Stromal cell of bone marrow (primary cell): Measurements from ENCODE around the gene TSBP1.
"Not testable (repeated sequence)": the region's sequence is repeated elsewhere in the genome, so short reads cannot be mapped to it uniquely, and the experiment has no call there.

Source experiments
- DNase-seq: peaks from one replicate; pipeline ENCODE4 v3.0.0-alpha.2; 2012; ENCODE audit warnings: low read depth

Gene TSBP1

DNA sequence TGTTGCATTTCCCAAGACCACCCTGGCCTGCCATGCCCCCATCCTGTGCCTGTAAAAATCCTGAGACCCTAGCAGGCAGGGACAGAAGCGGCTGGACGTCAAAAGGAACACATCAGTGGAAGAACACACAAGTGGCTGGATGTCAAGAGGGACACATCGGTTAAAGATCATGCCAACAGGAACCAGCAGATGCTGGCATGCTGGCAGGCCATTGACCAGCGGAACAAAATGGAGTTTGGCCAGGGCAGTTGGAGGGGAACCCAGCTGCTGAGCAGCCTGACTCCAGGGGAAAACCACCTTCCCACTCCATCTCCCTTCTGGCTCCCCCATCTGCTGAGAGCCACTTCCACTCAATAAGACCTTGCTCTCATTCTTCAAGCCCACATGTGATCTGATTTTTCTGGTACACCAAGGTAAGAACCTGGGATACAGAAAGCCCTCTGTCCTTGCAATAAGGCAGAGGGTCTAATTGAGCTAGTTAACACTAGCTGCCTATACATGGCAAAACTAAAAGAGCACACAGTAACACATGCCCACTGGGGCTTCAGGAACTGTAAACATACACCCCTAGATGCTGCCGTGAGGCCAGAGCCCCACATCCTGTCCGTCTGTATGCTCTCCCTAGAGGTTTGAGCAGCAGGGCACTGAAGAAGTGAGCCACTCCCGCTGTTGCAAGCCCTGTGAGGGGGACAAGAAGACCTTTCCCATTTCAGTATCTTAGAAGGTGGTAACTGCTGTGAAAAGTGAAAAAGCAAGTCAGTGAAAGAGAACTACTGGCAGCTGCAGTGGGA lies 4.2 kb upstream of the TSBP1 start:
- no peak for DNase-seq

- no peak for DNase-seq
Observed at GRCh38 chr6:32371229-32371628, 474 bp downstream of the TSBP1 start.

DNA sequence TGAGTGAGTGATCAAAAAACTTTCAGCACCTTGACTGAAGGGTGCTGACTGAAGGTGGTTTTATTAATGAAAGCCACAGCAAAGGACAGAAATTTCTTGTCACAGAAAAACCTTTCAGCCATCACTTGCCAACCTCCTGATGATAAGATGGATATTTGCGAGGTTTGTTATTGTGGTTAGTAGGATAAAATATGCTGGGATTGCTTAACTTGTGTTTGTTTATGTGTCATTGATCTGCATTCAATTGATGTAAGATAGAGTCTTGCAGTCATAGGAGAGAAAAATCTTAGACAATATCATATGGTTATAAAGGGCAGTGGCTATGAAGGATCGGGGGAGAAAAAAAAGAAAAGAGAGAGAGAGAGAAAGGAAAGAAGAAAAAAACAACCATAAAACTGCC lies 1.2 kb downstream of the TSBP1 start:
- no peak for DNase-seq

DNA sequence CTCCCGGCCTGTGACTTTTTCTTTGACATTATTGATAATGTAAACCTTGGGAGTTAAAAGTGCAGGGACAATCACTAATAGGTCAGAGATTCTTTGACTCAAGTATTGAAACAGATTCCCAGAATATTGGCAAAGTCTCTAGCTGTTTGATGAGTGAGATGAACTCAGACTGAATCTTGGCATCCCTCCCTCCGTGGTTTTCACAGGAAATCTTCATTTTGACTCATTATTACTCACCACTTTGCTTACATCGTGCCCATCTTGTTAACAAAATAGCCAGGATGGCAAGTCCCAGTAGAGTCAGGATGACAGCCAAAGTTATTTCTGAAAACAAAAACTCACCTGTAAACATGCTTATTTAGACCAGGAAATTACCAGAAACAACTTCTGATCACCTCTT lies 2.0 kb downstream of the TSBP1 start:
- peak; percentile 92 for DNase-seq

DNA sequence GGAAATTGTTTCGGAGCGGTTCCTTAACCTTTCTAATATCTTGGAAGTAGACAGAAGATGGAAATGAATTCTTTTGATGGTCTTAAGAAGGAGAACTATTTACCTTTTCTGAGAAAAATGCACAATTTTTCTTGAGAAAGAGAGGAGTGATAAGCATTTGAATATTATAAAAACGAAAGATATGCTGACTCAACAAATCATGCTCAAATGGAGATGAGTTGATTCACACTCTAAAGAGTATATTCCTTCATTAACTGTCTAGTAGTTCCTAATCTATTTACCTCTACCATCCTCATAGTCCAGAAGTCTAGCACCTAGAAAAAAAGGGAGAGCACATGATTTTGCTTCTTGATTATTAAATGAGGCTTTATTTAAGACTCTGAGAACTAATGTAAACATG lies 4.1 kb downstream of the TSBP1 start:
- no peak for DNase-seq

- DNase-seq, result not testable (repeated sequence)
Observed at GRCh38 chr6:32359225-32359624, 12.5 kb downstream of the TSBP1 start.

DNA sequence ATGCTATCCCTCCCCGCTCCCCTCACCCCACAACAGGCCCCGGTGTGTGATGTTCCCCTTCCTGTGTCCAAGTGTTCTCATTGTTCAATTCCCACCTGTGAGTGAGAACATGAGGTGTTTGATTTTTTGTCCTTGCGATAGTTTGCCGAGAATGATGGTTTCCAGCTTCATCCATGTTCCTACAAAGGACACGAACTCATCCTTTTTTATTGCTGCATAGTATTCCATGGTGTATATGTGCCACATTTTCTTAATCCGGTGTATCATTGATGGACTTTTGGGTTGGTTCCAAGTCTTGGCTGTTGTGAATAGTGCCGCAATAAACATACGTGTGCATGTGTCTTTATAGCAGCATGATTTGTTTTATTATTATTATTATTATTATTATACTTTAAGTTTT lies 13.2 kb downstream of the TSBP1 start:
- DNase-seq, result not testable (repeated sequence)

GRCh38 chr6:32355018-32355417 lies 16.7 kb downstream of the TSBP1 start:
- no peak for DNase-seq

GRCh38 chr6:32353348-32353747 lies 18.4 kb downstream of the TSBP1 start:
- DNase-seq, result no peak

DNA sequence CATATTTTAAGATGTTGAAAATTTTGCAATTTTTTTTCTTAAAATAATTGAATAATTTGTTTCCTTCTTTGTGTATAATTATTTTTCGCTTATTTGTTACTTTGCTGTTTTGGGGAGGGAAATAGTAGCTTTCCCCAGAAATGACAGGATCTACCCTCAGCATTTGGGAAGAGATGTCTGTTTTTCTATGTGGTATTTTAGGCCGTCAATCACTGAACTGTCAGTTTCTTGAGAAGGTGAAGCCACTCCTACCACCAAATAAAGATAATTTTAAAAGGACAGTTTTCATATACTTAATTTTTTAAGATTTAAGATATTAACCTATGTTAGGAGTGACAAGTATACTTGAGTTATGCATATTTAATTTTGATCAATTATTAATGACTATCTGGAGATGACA lies 31.5 kb downstream of the TSBP1 start:
- DNase-seq, result no peak

DNA sequence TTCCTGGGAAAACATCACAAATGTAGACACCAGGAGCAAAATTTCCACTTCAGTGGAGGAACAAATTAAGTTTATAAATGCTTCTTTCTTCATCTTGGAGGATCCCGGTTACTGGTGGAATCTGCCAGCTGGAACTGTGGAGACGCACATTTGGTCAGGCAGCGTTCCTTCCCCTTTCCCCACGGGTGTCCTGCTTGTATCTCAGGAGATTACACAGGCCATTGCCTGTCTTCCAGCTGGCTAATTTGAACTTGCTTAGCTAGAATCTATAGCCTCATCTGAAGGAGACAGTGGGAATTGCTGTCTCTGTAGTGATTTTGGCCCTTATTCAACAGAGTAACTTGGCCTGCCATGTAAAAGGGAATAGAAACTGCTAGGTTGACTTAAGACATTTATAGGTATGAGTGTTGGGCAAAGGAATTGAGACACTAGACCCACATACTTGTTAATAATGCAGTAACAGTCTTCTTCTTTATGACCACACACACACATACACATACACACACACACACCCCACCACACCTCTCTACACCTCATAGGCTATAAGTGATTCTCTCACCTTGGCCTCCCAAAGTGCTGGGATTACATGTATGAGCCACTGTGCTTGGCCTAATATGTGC lies 34.4 kb downstream of the TSBP1 start:
- DNase-seq, result no peak

DNA sequence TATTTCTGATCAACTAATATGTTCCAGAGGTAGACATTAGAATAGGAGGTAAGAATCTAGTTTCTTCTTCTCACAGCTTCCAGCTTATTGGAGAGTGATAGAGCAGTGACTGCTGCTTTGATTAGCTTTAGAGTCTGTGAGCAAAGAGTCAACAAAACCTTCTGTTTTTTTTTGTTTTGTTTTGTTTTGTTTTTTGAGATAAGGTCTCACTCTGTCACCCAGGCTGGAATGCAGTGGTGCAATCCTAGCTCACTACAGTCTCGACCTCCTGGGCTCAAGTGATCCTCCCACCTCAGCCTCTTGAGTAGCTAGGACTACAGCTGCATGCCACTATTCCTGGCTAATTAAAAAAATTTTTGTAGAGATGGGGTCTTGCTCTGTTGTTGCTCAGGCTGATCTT lies 39.3 kb downstream of the TSBP1 start:
- DNase-seq, result no peak

- no peak for DNase-seq
Observed at GRCh38 chr6:32329141-32329540, 42.6 kb downstream of the TSBP1 start.

GRCh38 chr6:32327103-32327502 lies 44.6 kb downstream of the TSBP1 start:
- no peak for DNase-seq

DNA sequence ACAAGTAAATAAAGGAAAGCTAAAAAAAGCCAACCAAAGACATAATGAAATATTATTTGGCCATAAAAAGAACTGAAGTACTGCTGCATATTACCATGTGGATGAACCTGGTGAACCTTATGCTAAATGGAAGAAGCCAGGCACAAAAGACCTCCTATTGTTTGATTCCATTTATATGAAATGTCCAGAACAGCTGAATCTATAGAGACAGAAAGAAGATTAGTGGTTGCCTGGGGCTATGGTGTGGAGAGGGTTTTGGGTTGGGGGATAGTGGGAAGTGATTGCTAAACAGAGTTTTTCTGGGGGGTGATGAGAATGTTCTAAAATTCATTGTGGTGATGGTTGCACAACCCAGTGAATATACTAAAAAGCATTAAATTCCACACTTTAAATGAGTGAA lies 53.2 kb downstream of the TSBP1 start:
- no peak for DNase-seq

- no peak for DNase-seq
Observed at GRCh38 chr6:32317541-32317940, 54.2 kb downstream of the TSBP1 start.

DNA sequence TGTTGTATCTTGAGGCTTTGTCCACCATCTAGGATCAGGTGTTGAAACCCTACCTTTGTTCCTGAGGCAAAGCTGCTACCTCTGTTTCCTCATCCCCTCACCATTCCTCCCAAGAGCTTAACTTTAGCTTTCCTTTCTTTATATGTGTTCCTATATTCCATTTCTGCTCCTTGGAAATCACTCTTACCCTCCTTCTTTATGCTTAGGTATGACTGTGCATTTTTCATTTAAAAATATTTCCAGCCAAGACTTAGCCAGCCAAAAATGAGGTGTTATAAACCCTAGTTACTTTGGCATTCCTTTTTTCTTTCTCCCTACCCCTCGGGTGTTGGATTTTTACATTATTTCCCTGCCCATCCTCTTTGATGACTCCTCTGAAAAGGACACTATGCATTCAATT lies 57.7 kb downstream of the TSBP1 start:
- no peak for DNase-seq

- peak; percentile 0 for DNase-seq
Observed at GRCh38 chr6:32298632-32299336, 72.9 kb downstream of the TSBP1 start.

DNA sequence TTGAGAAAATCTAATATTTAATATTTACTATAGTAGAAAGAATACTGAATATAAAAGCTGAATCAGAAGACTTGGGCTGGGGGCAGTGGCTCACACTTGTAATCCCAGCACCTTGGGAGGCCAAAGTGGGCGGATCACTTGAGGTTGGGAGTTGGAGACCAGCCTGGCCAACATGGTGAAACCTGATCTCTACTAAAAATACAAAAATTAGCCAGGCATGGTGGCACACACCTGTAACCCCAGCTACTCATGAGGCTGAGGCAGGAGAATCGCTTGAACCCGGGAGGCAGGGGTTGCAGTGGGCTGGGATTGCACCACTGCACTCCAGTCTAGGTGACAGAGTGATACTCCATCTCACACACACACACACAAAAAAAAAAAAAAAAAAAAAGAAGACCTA lies 76.7 kb downstream of the TSBP1 start:
- DNase-seq, result not testable (repeated sequence)

GRCh38 chr6:32294566-32294965 lies 77.1 kb downstream of the TSBP1 start:
- DNase-seq, result no peak

- no peak for DNase-seq
Observed at GRCh38 chr6:32293695-32294094, 78.0 kb downstream of the TSBP1 start.

DNA sequence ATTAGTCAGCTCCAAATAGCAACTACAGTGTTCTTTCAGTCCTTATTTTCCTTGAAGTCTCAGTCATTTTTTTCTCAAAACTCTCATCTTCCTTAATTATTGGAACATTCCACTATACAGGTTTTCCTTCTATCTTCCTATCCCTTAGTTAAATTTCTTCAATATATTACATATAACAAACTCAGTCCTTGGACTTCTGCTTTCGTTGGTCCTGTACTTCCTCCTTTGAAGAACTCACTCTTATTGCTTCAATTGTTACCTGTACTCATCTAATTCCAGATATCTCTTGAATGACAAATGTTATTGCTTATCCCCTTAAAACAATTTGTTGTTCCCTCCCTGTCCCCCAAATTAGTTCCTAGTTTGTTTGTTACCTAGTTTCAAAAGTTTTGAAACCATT lies 80.2 kb downstream of the TSBP1 start:
- DNase-seq, result no peak

DNA sequence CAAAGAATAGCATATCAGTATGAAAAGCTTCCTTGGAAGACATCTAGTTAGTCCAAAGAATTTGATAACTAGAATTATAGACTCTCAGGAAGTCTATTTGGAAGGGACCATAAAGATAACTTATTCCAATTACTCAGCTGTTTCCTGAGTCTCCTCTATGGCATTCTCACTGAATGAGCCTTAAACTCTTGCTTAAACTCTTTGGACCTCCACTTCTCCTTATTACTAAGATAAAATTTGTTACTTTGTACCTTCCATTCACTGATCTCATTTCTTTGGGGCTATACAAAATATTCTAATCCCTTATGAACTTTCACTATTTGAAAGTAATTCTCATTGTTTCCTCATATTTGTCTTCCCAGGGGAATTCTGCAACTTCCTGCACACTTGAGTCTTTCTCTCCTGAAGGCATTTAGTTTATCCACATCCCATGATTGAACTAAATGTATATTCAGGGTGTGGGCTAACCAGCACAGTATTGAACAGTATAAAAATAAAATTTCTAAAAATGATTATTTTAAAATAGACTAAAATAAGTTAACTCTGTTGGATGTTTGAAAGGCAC lies 80.7 kb downstream of the TSBP1 start:
- no peak for DNase-seq
